Stimulated activated CD4-positive, alpha-beta T cell treated with anti-CD3 and anti-CD28 coated beads, Interleukin-4, amount 100 ng/mL, for 4 hours (primary cell): ENCODE measurements around the gene PHACTR3.
"Not testable (repeated sequence)": the region's sequence is repeated elsewhere in the genome, so short reads cannot be mapped to it uniquely, and the experiment has no call there.

ENCODE experiments used
- DNase-seq, 2 experiments: peaks; one replicate each; pipeline ENCODE4 v3.0.0-alpha.2; 2020

The PHACTR3 gene

DNA sequence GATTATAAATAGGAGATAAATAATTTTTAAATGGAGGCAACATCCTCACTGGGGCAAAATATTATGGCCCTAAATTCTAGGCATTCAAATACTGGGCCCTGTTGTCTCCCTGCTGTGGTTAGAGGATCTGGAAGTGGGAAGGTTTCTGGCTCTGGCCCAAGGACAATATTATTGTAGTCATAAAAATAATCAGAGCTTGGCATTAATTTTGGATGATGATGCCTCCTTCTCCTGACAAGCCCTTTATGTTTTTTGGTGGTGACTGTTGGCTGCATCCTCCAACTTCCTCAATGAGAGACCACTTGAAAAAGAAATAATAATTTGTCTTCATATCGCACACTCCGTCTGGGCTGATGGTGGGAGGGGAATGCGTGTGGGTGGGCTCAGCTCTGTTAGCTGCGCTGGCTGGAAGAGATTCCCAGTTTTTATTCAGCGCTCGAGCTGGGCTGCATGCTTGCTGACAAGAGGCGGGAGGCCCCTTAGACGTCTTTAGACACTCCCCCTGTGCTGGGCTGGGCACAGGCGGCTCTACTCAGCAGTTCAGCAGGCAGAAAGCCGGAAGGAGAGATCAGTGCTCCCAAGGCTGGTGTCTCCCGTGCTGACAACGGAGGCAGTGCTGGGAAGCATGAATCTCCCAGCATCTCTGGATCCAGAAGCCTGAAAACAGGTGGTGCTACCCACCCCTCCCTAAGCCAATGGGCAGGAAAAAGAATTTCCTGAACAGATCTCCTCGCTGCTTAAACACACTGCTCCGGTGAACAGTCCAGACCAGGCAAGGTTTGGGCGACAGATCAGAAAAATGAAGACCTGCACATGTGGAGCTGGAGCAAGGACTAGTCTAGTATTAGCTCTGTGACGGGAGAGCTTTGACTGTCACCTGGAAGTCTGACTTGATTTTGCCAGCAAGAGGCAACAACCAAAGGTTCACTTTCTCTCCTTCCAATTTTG lies 231.4 kb downstream of the PHACTR3 start:
- no peak for DNase-seq

DNA sequence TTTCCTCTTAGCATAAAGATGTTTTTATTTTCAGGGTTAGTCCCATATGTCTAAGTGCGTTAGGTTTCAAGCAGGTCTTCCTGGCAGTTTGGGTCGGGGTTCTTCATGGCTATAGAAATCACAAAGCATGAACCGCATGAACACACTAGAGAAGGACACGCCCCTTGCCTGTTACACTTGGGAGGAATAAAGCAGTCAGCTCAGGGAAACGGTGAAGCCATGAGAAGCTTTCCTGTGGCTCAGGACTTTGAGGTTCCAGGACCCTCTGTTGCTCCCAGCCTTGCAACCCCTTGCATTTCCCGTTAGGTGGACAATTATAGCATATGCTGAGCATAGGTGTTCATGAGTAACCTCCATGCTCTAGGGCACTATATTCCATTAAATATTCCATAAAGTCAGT lies 232.4 kb downstream of the PHACTR3 start:
- no peak for DNase-seq

DNA sequence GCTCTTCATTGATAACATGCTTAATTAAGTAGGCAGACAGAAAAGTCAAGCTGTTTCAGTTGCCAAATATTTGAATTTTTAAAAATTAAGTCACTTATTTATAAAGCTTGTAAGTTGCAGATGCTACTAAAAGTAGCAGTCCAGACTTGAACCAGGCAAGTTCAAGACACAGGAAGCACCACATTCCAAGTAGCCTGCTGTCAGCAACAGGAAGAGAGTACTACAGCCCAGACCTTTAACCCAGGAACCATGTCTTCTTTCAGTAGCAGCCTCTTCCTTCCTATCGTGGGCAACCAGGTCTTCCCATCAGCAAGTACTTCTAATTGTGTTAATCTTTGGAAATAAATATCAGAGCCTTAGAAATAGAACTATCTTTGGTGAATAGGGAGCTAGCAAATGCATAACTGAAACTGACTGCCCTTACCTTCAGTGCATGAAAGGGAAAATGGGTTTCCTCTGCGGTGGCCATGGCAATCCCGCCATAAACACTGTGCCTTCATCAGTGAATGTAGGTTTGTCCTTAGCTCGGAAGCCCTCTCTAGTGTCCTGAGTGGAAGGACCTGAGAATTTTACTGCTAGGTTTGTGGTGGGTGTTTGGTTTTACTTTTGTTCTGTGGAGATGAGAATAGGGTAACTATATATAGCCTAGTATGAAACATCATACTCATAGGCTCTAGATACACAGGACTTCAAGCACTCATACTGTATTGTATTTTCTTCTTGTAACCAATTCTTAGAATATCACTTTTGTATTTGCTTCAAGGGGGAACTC lies 233.5 kb downstream of the PHACTR3 start:
- DNase-seq = no peak

DNA sequence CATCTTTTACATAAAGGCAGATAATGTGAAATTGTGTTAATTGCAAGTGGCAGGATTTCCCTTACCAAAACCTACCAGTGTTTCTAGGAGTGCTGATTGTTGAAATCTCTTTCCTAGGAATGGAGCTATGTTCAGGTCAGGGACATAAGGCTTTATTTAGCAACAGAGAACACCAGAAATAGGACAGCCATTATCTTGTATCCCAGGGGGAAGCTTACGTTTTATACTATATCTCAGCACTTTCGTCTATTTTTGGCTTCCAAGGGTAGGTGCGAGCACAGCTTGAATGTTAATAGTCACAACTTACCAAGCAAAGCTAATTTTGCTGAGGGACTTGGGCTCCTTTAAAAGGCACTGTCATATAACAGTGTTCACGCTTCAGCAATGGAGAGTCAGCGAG lies 235.1 kb downstream of the PHACTR3 start:
- no peak for DNase-seq

DNA sequence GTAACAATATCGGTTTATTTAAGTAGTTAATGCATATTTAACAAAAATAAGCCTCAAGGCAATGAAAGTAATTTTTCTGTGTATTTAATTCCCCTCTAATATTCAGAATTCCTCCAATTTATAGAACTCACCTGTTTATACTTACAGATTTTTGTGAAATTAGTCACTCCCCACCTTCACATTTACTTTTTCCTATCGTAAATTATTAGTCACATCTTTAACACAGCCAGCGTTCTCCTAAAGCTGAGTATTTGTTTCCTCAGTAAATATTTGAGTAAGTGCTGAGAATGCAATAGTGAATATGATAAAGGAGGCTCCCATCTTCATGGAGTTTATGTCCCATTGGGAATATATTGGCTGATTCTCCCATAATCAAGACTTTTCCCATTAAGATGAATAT lies 241.1 kb downstream of the PHACTR3 start:
- no peak for DNase-seq

DNA sequence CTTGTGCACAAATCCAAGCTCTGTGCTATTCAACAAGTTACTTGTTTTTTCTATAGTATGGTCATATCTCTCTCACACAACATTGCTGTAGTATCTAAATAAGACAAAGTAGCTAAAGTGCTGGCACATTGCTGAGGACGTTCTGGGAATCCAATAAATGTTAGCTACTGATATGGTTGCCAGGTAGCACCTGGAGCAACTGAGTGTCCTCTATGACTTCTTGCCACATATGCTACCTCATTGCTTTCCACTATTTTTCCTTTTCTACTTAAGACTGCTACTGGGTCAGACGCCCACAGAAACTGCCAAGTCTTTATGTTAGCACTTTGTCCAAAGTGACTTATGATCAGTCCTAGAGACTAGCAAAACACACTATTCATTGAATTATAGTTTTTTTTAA lies 243.8 kb downstream of the PHACTR3 start:
- no peak for DNase-seq

DNA sequence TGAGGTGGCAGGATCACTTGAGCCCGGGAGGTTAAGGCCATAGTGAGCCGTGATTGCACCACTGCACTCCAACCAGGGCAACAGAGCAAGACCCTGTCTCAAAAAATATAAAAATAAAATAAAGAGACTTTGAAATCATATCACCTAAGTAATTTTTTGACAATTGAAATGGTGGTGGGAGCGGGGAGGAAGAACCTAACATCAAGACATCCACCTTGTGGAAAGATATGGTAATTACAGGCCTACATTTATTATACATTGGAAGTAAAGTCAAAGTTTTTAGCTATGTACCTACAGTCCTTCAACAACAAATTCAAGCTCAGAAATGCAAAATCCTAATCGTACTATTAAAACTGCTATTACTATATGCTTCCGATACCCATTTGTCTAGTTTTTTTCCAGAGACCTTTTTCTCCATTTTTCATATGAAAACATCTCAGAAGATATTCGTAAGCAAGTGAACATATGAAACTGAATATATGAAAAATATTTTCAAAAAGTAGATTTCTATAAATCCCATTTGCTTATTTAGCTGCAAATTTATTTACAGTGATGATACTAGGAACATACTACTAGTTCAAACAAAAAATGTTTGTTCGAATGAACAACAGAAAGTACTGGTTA lies 245.8 kb downstream of the PHACTR3 start:
- no peak for DNase-seq

DNA sequence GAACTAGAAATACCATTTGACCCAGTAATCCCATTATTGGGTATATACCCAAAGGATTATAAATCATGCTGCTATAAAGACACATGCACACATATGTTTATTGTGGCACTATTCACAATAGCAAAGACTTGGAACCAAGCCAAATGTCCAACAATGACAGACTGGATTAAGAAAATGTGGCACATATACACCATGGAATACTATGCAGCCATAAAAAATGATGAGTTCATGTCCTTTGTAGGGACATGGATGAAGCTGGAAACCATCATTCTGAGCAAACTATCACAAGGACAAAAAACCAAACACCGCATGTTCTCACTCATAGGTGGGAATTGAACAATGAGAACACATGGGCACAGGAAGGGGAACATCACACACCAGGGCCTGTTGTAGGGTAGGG lies 252.2 kb downstream of the PHACTR3 start:
- not testable (repeated sequence) for DNase-seq

DNA sequence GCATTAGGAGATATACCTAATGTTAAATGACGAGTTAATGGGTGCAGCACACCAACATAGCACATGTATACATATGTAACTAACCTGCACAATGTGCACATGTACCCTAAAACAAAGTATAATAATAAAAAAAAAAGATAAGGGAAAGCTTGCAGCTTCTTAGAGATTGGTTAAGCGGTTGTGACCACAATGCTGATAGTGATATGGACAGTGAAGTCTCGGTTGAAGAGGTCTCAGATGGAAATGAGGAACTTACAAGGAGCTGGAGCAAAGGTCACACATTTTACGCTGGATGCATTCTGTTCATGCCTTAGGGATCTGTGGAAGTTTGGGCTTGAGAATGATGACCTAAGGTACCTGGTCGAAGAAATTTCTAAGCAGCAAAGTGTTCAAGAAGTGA lies 252.6 kb downstream of the PHACTR3 start:
- not testable (repeated sequence) for DNase-seq

DNA sequence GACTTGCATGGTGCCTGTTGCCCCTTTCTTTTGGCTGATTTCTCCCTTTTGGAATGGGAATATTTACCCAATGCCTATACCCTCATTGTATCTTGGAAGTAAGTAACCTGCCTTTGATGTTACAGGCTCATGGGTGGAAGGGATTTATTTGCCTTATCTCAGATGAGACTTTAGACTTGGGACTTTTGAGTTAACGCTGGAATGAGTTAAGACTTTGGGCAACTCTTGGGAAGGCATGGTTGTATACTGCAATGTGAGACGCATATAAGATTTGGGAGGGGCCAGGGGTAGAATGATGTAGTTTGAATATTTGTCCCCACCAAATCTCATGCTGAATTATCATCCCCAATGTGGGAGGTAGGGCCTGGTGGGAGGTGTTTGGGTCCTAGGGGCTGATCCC lies 253.6 kb downstream of the PHACTR3 start:
- DNase-seq = no peak

DNA sequence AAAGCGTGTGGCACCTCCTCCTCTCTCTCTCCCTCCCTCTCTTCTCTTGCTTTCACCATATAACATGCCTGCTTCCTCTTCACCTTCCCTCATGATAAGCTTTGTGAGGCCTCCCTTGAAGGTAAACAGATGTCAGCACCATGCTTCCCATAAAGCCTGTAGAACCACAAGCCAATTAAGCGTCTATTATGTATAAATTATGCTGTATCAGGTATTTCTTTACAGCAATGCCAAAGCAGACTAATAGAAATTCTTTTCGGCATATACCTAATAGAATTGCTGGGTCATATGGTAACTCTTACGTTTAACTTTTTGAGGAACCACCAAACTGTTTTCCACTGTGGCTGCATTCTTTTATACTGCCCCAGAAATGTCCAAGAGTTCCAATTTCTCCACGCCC lies 254.1 kb downstream of the PHACTR3 start:
- DNase-seq = no peak

DNA sequence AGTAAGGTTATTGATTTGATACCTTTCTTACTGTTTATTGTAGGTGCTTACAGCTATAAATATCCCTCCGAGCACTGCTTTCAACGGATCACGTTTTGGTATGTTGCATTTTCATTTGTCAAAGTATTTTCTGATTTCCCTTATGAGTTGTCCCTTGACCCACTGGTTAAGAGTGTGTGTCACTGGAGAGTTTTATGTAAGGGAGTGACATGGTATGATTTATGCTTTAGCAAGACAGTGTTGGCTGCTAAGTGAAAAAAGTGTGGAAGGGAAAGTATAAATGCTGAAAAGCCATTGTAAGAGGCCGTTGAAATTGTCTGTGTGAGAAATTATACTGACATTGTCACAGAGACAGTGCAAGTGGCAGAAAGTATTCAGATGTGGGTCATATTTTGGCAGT lies 257.1 kb downstream of the PHACTR3 start:
- no peak for DNase-seq

DNA sequence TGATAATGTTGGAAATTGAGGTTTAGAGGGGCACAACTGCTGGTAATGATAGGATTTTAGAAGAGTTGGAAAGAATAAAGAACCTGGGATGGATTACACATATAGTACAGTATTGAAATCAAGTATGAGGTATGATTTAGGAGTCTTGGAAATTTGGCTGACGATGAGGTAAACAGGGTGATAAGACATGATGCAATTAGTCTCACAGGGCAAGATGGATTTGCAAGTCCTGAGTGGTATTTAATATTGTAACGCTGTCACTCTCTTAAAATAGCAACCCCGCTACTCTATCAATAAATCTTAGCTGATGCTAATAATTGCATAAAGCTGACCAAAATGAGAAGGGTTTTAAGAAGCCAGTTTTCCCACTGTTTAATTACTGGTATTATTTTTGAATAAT lies 258.7 kb downstream of the PHACTR3 start:
- DNase-seq = no peak

DNA sequence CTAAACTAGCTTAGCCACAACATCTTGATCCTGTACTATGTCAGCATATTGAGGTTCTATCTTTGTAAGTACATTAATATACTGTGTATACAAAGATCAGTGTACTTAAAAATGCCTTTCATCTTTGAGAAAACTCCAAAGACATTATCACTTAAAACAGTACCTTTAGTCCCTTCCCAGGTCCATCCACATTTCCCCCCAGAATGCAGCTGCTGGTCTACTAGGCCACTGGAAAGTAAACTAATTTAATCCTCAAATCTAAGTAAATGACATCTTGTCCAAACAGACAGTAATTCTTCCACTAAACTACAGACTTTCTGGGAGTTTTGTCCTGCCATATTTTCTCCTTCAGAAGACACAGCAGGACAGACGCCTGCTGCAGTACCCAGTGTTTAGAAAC lies 260.4 kb downstream of the PHACTR3 start:
- no peak for DNase-seq

DNA sequence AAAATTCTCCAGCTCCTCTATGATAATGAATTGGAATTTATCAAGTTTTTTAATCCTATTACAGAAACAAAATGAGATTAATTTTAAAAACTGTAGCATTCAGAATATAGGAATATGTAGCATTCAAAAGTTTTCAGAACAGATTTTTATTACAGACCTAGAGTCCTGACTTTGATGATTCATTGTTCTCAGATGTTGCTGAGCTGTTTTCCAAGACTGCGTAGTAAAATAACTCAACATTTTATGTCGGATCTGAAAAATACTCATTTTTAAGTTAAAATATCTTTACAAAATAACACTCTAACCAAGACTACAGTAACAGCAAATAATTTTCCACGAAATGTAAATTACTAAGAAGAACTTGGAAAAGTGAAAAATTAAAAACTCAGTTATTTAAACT lies 262.0 kb downstream of the PHACTR3 start:
- no peak for DNase-seq

DNA sequence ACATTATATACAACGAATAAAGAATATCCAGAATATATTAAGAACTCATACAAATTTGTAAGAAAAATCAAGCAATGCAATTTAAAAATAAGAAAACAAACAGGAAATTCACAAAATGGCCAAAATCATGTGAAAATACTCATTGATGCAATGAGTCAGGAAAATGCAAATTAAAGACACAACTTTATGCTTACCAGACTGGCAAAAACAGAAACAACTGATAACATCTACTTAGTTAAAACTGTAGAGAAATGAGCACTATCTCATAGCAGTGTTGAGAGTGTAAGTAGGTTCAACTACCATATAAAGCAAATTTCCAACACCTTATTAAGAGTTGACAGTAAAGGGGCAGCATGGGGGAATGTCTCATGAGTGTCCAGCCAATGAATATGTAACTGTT lies 266.8 kb downstream of the PHACTR3 start:
- no peak for DNase-seq

DNA sequence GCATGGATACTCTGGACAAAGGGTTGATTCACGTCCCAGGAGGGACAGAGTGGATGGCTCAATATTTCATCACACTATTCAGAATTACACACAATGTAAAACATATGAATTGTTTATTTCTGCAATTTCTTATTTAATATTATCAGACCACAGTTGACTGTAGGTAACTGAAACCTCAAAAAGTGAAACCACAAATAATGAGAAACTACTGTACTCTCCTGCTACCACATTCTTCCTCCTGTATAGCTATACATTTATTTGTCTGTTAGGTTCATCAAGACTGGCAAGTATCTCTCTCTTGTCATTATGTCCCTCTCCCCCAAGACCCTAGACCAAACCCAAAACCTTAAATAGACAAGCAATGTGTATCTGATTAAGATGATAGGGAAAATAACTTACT lies 269.1 kb downstream of the PHACTR3 start:
- DNase-seq = no peak

DNA sequence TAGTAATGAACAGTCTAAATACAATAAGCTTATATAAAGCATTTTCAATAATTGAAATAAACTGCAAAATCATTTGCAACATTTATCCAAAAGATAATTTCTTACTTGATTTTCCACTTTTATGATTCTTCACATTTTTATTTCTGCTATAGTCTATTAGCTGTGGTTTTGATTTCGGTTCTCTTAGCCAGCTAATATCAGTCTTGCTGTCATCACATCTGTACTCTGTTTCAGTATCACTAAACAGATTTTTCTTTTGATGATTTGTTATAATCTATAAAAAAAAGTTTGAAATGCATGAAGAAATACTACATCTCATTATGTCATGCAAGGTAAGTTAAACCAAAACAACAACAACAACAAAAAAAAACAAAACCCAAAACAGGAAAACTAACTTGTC lies 275.9 kb downstream of the PHACTR3 start:
- no peak for DNase-seq

DNA sequence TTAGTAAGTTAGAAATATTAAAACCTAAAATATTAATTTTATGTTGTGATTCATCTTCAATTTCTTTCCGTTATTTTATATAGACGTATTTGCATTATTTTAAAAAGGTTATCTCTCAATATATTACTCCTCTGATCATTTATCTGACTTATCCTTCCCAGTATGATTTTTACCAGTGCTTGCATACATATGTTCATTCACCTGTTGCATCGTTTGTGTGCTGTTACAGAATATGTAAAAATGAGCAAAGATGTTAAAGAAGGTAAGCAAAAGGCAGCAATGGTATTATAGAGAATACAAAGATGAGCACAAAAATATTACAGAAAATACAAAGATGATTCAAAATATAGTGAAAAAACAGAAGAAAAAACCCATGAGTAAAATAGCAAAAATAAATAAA lies 280.2 kb downstream of the PHACTR3 start:
- no peak for DNase-seq

DNA sequence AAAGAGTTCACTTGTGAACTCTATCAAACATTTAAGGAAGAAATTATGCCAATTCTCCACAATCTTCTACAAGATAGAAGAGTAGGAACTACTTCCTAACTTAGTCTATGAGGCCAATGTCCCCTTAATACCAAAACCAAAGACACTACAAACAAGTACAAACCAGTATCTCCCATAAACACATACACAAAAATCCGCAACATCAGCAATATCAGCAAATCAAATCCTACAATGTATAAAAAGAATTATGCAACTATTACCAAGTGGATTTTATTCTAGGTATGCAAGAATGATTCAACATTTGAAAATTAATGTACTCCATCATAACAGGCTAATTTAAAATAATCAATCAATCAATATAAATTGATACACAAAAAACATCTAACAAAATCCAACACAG lies 283.7 kb downstream of the PHACTR3 start:
- DNase-seq = no peak

DNA sequence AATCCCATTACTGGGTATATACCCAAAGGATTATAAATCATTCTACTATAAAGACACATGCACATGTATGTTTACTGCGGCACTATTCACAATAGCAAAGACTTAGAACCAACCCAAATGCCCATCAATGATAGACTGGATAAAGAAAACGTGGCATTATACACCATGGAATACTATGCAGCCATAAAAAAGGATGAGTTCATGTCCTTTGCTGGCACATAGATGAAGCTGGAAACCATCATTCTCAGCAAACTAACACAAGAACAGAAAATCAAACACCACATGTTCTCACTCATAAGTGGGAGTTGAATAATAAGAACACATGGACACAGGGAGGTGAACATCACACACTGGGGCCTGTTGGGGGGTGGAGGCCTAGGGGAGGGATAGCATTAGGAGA lies 285.7 kb downstream of the PHACTR3 start:
- not testable (repeated sequence) for DNase-seq

DNA sequence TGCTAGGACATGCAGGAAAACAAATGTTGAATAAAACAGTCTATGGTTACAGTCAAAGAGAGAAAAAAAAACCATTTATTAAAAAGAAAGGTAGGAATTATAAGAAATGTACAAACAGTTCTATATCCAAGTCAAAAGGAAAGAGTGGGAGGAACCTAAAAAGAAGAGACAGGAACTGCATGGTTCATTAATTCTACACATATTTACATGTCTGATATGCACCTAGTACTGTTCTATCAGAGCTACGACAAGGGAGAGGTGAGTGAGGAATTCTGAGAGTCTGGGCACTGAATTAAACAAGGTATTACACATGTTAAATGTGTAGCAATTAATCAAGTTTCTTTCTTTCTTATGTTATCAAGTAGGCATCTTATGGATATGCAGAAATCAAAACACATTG lies 287.2 kb downstream of the PHACTR3 start:
- no peak for DNase-seq

DNA sequence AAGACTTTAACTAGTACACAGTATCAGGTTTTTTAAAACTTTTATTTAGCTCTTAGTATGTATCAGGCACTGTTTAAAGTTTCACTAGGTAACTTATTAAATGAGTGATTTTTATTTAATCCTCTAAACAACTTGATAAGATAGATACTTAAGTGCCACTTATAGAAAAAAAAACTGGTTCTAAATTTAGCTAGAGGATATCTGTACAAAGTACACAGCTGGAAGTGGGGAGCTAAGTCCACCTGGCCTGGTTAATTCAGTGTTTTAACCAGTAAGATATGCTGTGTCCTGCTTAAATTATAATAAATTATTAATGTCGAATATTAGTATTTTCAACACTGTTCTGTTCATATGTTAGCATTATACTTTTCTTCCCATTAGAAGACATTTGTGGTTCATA lies 291.6 kb downstream of the PHACTR3 start:
- DNase-seq = no peak
